ENCODE results near the gene ULK2. TPM values are rescaled to one million over a fixed set of nuclear protein-coding genes. Genes with fewer than 3 reads are reported as not detected.
"Not testable (repeated sequence)": the region's sequence is repeated elsewhere in the genome, so short reads cannot be mapped to it uniquely, and the experiment has no call there.

The ULK2 gene
- 10 to 100 TPM; 14.2 to 14.6 TPM for total RNA-seq
- long read RNA-seq, partial matches to known transcripts: 2 of 4 reads
- long read RNA-seq, other reads (novel, unspliced or antisense): 2 of 4 reads

- peak; percentile 69 for DNase-seq
- intact Hi-C loops (cut with DNase I): no loop called here
- peak; percentile 83 to 92 for ATAC-seq
These were observed at the start of gene ULK2 for GRCh38 chr17:19867329-19868078. Gene ULK2 (minus strand): TSS chr17:19867936. CDS start chr17:19867417, 519 bp downstream.

- ATAC-seq (no peak), DNase-seq (no peak)
- intact Hi-C loops (cut with DNase I): no loop called here
These were observed 47.7 kb upstream of the ULK2 start for GRCh38 chr17:19915245-19915978.

- DNase-seq: no peak
- no peak for ATAC-seq
- intact Hi-C loops (cut with DNase I): no loop called here
These were observed 43.3 kb upstream of the ULK2 start for GRCh38 chr17:19911033-19911432.

GRCh38 chr17:19909139-19909538 lies 41.4 kb upstream of the ULK2 start:
- intact Hi-C loops (cut with DNase I): no loop called here
- ATAC-seq (no peak), DNase-seq (no peak)

- ATAC-seq (no peak), DNase-seq (no peak)
- intact Hi-C loops (cut with DNase I): no loop called here
These were observed 37.8 kb upstream of the ULK2 start for GRCh38 chr17:19905502-19905901.

- DNase-seq (peak; percentile 42), ATAC-seq (peak in 1 of 2 donors; percentile 46)
- intact Hi-C loops (cut with DNase I): no loop called here
These were observed 37.2 kb upstream of the ULK2 start for GRCh38 chr17:19904924-19905323.

- DNase-seq (no peak), ATAC-seq (peak in 1 of 2 donors; percentile 46)
- intact Hi-C loops (cut with DNase I): no loop called here
These were observed 36.7 kb upstream of the ULK2 start for GRCh38 chr17:19904412-19904811.

- intact Hi-C loops (cut with DNase I): no loop called here
- DNase-seq (no peak), ATAC-seq (no peak)
These were observed 33.1 kb upstream of the ULK2 start for GRCh38 chr17:19900809-19901208.

- ATAC-seq: peak in 1 of 2 donors; percentile 32
- DNase-seq: no peak
- intact Hi-C loops (cut with DNase I): no loop called here
These were observed 30.2 kb upstream of the ULK2 start for GRCh38 chr17:19897903-19898302.

- DNase-seq (peak; percentile 52), ATAC-seq (peak; percentile 82)
- intact Hi-C loops (cut with DNase I): no loop called here
These were observed 29.5 kb upstream of the ULK2 start for GRCh38 chr17:19897090-19897837.

- no peak for DNase-seq
These were observed 28.9 kb upstream of the ULK2 start for GRCh38 chr17:19896679-19897078.

GRCh38 chr17:19890554-19890953 lies 22.8 kb upstream of the ULK2 start:
- ATAC-seq; intact Hi-C loops (cut with DNase I); DNase-seq: not testable (repeated sequence)

More at GRCh38 chr17:19896679-19897078, 28.9 kb upstream of the ULK2 start:
- intact Hi-C loops (cut with DNase I): no loop called here
- ATAC-seq: no peak

GRCh38 chr17:19890001-19890400 lies 22.3 kb upstream of the ULK2 start:
- DNase-seq; intact Hi-C loops (cut with DNase I); ATAC-seq: not testable (repeated sequence)

GRCh38 chr17:19886116-19886515 lies 18.4 kb upstream of the ULK2 start:
- no peak for ATAC-seq
- DNase-seq: no peak
- intact Hi-C loops (cut with DNase I): no loop called here

- DNase-seq (no peak), ATAC-seq (no peak)
- intact Hi-C loops (cut with DNase I): no loop called here
These were observed 15.9 kb upstream of the ULK2 start for GRCh38 chr17:19883537-19884215.

- DNase-seq (no peak), ATAC-seq (no peak)
- intact Hi-C loops (cut with DNase I): no loop called here
These were observed 12.7 kb upstream of the ULK2 start for GRCh38 chr17:19880393-19880792.

GRCh38 chr17:19877364-19877945 lies 9.7 kb upstream of the ULK2 start:
- intact Hi-C loops (cut with DNase I): no loop called here
- DNase-seq (no peak), ATAC-seq (no peak)

- peak; percentile 78 to 93 for ATAC-seq
- intact Hi-C loops (cut with DNase I): no loop called here
- DNase-seq: peak; percentile 56
These were observed 8.9 kb upstream of the ULK2 start for GRCh38 chr17:19876529-19877161.

Measured in left cardiac atrium (tissue), 4 donors.